ENCODE data around the gene CMSS1.

Gene CMSS1

DNA sequence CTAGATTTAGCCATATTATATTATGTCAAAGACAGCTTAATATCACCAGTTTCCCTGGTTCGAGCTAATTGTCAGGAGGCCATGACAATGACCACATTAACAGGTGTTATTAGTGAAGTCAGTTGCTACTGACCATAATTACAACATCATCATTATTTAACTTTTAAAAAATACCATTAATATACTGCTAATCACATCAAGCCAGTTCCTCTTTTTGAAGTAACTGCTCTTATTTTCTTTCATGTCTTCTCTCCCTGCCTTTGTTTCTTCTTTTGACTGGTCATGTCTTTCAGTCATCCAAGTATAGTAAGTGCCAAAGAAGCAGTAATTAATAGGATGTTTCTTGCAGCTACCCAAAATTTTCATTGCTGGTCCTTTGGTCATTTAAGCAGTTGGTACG, 61.6 kb downstream of the CMSS1 start:
- TF ChIP-seq, protein P1, sequence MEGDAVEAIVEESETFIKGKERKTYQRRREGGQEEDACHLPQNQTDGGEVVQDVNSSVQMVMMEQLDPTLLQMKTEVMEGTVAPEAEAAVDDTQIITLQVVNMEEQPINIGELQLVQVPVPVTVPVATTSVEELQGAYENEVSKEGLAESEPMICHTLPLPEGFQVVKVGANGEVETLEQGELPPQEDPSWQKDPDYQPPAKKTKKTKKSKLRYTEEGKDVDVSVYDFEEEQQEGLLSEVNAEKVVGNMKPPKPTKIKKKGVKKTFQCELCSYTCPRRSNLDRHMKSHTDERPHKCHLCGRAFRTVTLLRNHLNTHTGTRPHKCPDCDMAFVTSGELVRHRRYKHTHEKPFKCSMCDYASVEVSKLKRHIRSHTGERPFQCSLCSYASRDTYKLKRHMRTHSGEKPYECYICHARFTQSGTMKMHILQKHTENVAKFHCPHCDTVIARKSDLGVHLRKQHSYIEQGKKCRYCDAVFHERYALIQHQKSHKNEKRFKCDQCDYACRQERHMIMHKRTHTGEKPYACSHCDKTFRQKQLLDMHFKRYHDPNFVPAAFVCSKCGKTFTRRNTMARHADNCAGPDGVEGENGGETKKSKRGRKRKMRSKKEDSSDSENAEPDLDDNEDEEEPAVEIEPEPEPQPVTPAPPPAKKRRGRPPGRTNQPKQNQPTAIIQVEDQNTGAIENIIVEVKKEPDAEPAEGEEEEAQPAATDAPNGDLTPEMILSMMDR (IDR thresholded peaks at IDR 0.05; ENCODE audit: unreplicated experiment in 3 of 3), result no peak
- no peaks in the 10 kb centered on the region for H3K9me3 Mint-ChIP-seq
- peaks cover 8% of the 10 kb centered on the region for H3K4me1 Mint-ChIP-seq
- H3K4me3 Mint-ChIP-seq, result no peak overlapping the region
- H3K36me3 Mint-ChIP-seq (ENCODE audit: low read depth), result no peaks in the 10 kb centered on the region
- peaks cover 2% of the 10 kb centered on the region for H3K27me3 Mint-ChIP-seq (ENCODE audit: low read depth)
- no peak overlapping the region for H3K27ac Mint-ChIP-seq

DNA sequence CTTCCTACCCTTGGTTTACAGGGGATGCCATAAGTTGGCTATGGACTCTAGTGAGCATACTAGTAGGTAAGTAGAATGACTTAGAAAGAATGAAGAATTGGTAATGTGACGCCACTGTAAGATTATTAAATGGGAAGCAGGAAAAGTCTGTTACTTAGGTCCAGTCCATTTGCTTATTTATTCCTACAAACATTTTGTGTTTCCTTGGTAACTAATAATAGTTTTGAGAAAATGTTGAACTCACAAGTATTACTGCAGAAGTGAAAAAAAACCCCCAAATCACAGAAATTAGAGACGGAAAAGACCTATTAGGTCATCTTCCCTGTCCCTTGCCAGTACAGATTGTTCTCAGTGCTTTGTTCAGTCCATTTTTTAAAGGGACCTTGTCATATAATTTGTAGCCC, 63.5 kb downstream of the CMSS1 start:
- Mint-ChIP-seq H3K4me3 (no peak overlapping the region), H3K27ac (no peak overlapping the region), H3K36me3 (ENCODE audit: low read depth) (no peaks in the 10 kb centered on the region), H3K9me3 (no peaks in the 10 kb centered on the region), H3K4me1 (peaks cover 10% of the 10 kb centered on the region), H3K27me3 (ENCODE audit: low read depth) (no peaks in the 10 kb centered on the region)
- TF ChIP-seq, protein P1 (IDR thresholded peaks at IDR 0.05; ENCODE audit: unreplicated experiment in 3 of 3), result no peak

DNA sequence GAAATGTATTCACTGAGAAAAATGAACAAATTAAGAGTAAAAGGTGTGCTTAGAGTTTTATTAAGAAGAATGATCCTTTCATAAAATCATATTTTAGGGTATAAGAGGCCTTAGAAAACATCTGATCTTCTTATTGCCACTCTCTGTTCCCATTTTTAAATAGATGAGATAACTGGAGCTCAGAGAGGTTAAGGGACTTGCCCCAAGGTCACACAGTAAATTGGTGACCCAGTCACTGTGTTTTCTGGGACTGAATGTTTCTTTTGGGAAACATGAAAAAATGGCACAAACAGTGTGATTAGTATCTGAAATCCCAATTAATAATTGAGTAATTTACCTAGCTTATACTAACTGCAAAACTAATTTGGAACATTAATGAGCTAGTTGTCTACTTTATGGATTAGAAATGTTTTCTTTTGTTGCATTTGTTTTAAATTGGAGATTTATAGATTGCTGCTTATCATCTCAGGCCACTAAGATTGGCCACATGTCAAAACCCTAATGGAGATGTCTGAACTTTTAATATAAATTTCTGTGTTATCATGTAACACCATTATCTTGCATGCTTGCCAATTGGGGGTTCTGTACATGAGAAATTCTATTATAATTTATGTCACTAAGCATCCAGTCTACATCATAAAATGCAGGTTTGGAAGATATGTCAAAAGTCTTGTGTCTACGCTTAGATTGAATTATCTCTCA, 64.9 kb downstream of the CMSS1 start:
- peak overlapping the region in 1 of 3 experiments; percentile 41 for H3K27ac Mint-ChIP-seq
- H3K27me3 Mint-ChIP-seq (ENCODE audit: low read depth), result no peaks in the 10 kb centered on the region
- TF ChIP-seq, protein P1 (IDR thresholded peaks at IDR 0.05; ENCODE audit: unreplicated experiment in 3 of 3), result no peak
- H3K36me3 Mint-ChIP-seq (ENCODE audit: low read depth), result no peaks in the 10 kb centered on the region
- H3K4me3 Mint-ChIP-seq, result no peak overlapping the region
- peaks cover 4% of the 10 kb centered on the region for H3K4me1 Mint-ChIP-seq
- no peaks in the 10 kb centered on the region for H3K9me3 Mint-ChIP-seq

DNA sequence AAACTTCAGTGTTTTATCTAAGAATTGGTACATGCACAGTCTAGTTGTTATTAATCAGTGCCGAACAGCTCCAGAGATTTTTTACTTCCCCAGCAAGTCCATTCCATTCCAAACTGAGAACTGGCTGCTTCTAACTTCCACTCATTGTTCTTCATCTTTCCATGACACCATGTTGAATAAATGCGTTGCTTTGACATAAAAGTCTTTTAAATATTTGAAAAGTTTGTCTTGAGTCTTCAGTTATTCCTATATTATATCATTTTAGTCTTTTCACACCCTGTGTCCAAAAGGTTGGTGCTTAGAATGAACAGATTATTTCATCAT, 65.4 kb downstream of the CMSS1 start:
- H3K4me3 Mint-ChIP-seq, result no peak overlapping the region
- H3K27me3 Mint-ChIP-seq (ENCODE audit: low read depth), result no peaks in the 10 kb centered on the region
- peaks cover 4% of the 10 kb centered on the region for H3K4me1 Mint-ChIP-seq
- H3K9me3 Mint-ChIP-seq, result no peaks in the 10 kb centered on the region
- H3K36me3 Mint-ChIP-seq (ENCODE audit: low read depth), result no peaks in the 10 kb centered on the region
- peak overlapping the region in 1 of 3 experiments; percentile 41 for H3K27ac Mint-ChIP-seq
- TF ChIP-seq, protein P1 (IDR thresholded peaks at IDR 0.05; ENCODE audit: unreplicated experiment in 3 of 3), result no peak

DNA sequence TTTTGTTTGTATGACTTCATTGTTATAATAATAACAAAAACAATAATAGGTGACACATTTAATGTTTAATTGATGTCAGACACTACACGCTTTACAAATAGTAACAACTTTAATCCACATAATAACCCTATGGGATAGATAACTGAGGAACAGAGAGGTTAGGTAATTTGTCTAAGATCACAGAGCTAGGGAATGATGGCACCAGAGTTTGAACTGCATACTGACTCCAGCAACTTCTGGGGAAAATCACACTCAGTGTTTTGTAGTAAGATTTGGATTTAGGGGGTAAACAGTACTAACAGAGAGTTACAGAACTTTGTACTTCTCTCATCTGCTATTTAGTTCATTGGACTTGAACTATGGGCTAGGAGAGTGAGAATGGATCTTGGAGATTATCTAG, 66.0 kb downstream of the CMSS1 start:
- Mint-ChIP-seq H3K4me3 (no peak overlapping the region), H3K4me1 (peaks cover 4% of the 10 kb centered on the region)

More for the DNA sequence above, 66.0 kb downstream of the CMSS1 start:
- H3K27me3 Mint-ChIP-seq (ENCODE audit: low read depth), result no peaks in the 10 kb centered on the region
- H3K27ac Mint-ChIP-seq, result no peak overlapping the region
- no peaks in the 10 kb centered on the region for H3K36me3 Mint-ChIP-seq (ENCODE audit: low read depth)
- no peaks in the 10 kb centered on the region for H3K9me3 Mint-ChIP-seq
- TF ChIP-seq, protein P1 (IDR thresholded peaks at IDR 0.05; ENCODE audit: unreplicated experiment in 3 of 3), result no peak

All from nephron (organoid).